K562 (cell line): ENCODE results near the gene TBXAS1. TPM values are rescaled to one million over a fixed set of nuclear protein-coding genes. Genes with fewer than 3 reads are reported as not detected.

Experiments used
- ATAC-seq: fragments of 200-7000 bp; cut with Tn5 transposase; 3 replicates; pipeline ENCODE4 v1.9.1; 2020; ENCODE audit warnings: moderate library complexity
- BruUV-seq: library from RNA; stranded (reverse); fragments of 400-500 nt; replicated peaks from 2 replicates; lab custom pipeline; 2021; lab: Mats Ljungman, UMichigan
- CTCF ChIA-PET: fragments of 300-600 bp; formaldehyde crosslinking; extraction: SDS; loops from one replicate; lab custom pipeline; 2021; ENCODE audit warnings: low intra/inter-chr PET ratio; lab: Yijun Ruan, JAX
- POLR2A ChIA-PET: fragments of 300-600, 350-650 bp; sonication (Branson Sonifier 250); formaldehyde crosslinking; extraction: SDS; loops from one replicate; lab custom pipeline; 2021; ENCODE audit warnings: antibody characterized with exemption, inconsistent platforms; lab: Yijun Ruan, JAX
- DNase-seq, 4 experiments: peaks; one replicate each; pipeline versions ENCODE4 v3.0.0 to v3.0.0-alpha.2; 2011 to 2018; ENCODE audit warnings: low spot score in 3 of 4, mixed read lengths in 3 of 4; ENCODE audit errors: extremely low read depth in 1 of 4
- FAIRE-seq: peaks from 2 replicates; lab custom pipeline; 2011; peaks lifted over from hg19 to GRCh38; lab: Jason Lieb, UNC
- H2AFZ ChIP-seq: 2 replicates; pipeline ENCODE4 v1.6.0; 2011; ENCODE audit warnings: low read depth, low read length, control low read depth, inconsistent platforms
- H3K27ac ChIP-seq: fragments of 200-600 bp; 3 replicates; pipeline ENCODE4 v1.8.0; 2011; ENCODE audit warnings: low read depth, mild to moderate bottlenecking, control low read depth, inconsistent platforms, low read length, moderate library complexity, mixed read lengths; ENCODE audit errors: extremely low read depth
- H3K27me3 ChIP-seq, 2 experiments: fragments of 300-600 bp in 1 of 2; 2 replicates in 1 of 2; 3 replicates in 1 of 2; pipeline versions ENCODE4 v1.6.0 to v1.8.0; 2011; ENCODE audit warnings: inconsistent platforms in 2 of 2, low read length in 2 of 2, mild to moderate bottlenecking in 1 of 2, mixed read lengths in 1 of 2, moderate library complexity in 1 of 2; ENCODE audit not compliant: control insufficient read depth in 2 of 2, insufficient read depth in 2 of 2
- H3K36me3 ChIP-seq: fragments of 300-600 bp; 3 replicates; pipeline ENCODE4 v1.8.0; 2011; ENCODE audit warnings: mild to moderate bottlenecking, low read length, inconsistent platforms; ENCODE audit not compliant: control insufficient read depth, insufficient read depth
- H3K4me1 ChIP-seq, 2 experiments: fragments of 200-600 bp in 1 of 2; replicated peaks in 1 of 2; 2 replicates in 1 of 2; 3 replicates in 1 of 2; pipeline versions ENCODE4 v1.5.1 to v1.8.0; 2011; ENCODE audit warnings: inconsistent platforms in 2 of 2, low read length in 2 of 2, mild to moderate bottlenecking in 1 of 2, mixed read lengths in 1 of 2, moderate library complexity in 1 of 2; ENCODE audit not compliant: control insufficient read depth in 2 of 2, insufficient read depth in 2 of 2
- H3K4me2 ChIP-seq: 2 replicates; pipeline ENCODE4 v1.6.1; 2011; ENCODE audit warnings: low read length, control low read depth, inconsistent platforms, mixed read lengths; ENCODE audit not compliant: insufficient read depth
- H3K4me3 ChIP-seq: fragments of 200-600 bp; sonication (generic), shearing (Covaris generic); 2 replicates; pipeline ENCODE4 v1.5.1; 2016; ENCODE audit warnings: control low read depth, inconsistent platforms
- H3K79me2 ChIP-seq: fragments of 200-600 bp; 3 replicates; pipeline ENCODE4 v1.8.0; 2011; ENCODE audit warnings: low read length, inconsistent platforms; ENCODE audit not compliant: control insufficient read depth, insufficient read depth
- H3K9ac ChIP-seq, 2 experiments: 2 replicates each; pipeline versions ENCODE4 v1.6.0 to v1.6.1; 2011; ENCODE audit warnings: low read depth in 2 of 2, low read length in 2 of 2, control low read depth in 1 of 2, inconsistent platforms in 1 of 2, mild to moderate bottlenecking in 1 of 2, mixed read lengths in 1 of 2; ENCODE audit not compliant: insufficient read depth in 1 of 2
- H3K9me1 ChIP-seq: one replicate; pipeline ENCODE4 v1.6.0; 2011; ENCODE audit warnings: inconsistent platforms, mild to moderate bottlenecking, low read length, moderate library complexity; ENCODE audit not compliant: control insufficient read depth, insufficient read depth
- H3K9me3 ChIP-seq: replicated peaks from 2 replicates; pipeline ENCODE4 v1.5.1; 2011; ENCODE audit warnings: low read depth, low read length, inconsistent platforms; ENCODE audit not compliant: control insufficient read depth, insufficient read depth
- H4K20me1 ChIP-seq: replicated peaks from 2 replicates; pipeline ENCODE4 v1.6.1; 2011; ENCODE audit warnings: low read length, inconsistent platforms, mixed read lengths; ENCODE audit not compliant: control insufficient read depth, insufficient read depth
- ATF1 ChIP-seq, 2 experiments: fragments of 450-650 bp in 1 of 2; IDR thresholded peaks; 2 replicates each; pipeline ENCODE4 v1.6.1; 2016; ENCODE audit warnings: missing compliant biosample characterization in 1 of 2, missing genetic modification characterization in 1 of 2
- CC2D1A ChIP-seq: fragments of 450-650 bp; IDR thresholded peaks from 2 replicates; pipeline ENCODE4 v1.6.1; 2017; ENCODE audit warnings: mild to moderate bottlenecking
- KAT2B ChIP-seq: IDR thresholded peaks from one replicate; pipeline ENCODE4 v1.6.1; 2012; ENCODE audit warnings: low read depth, mild to moderate bottlenecking, control low read depth, inconsistent platforms, low read length, moderate library complexity
- NR2C1 ChIP-seq, 2 experiments: fragments of 450-650 bp; IDR thresholded peaks; 2 replicates each; pipeline ENCODE4 v1.6.1; 2017; ENCODE audit warnings: mild to moderate bottlenecking in 2 of 2, antibody characterized with exemption in 1 of 2, inconsistent platforms in 1 of 2, missing compliant biosample characterization in 1 of 2, missing genetic modification characterization in 1 of 2
- RFX5 ChIP-seq: IDR thresholded peaks from 2 replicates; pipeline ENCODE4 v1.6.1; 2011; ENCODE audit warnings: low read depth, mild to moderate bottlenecking, improper control_type of control experiment, low read length
- ZNF316 ChIP-seq: fragments of 450-650 bp; IDR thresholded peaks from 2 replicates; pipeline ENCODE4 v1.6.1; 2016
- ZNF766 ChIP-seq: fragments of 200-800 bp; sonication (Bioruptor generic); conservative IDR thresholded peaks from 2 replicates; pipeline ENCODE4 v1.6.1; 2016; ENCODE audit warnings: missing genetic modification characterization, missing compliant biosample characterization
- ZSCAN32 ChIP-seq: fragments of 450-650 bp; formaldehyde crosslinking; IDR thresholded peaks from 2 replicates; pipeline ENCODE4 v1.4.0; 2020; ENCODE audit warnings: mild to moderate bottlenecking, moderate library complexity
- WGBS: fragments of 100-300 bp; shearing (Covaris generic); methylation state at CpG from one replicate; pipeline ENCODE4 v1.1.6; 2016; ENCODE audit warnings: low coverage, mixed read lengths; ENCODE audit not compliant: insufficient coverage; ENCODE audit errors: missing lambda C conversion rate; 5-methylcytosine and 5-hydroxymethylcytosine counted together
- in situ Hi-C: fragments of 300-500 bp; cut with MboI; formaldehyde crosslinking; loops from 4 replicates; pipeline ENCODE4 v1.15.0; 2018; ENCODE audit warnings: inconsistent platforms, mixed read lengths
- intact Hi-C: fragments of 100-400 bp; cut with micrococcal nuclease; formaldehyde crosslinking; loops from 2 replicates; pipeline ENCODE4 v1.14.2; 2022
- polyA plus RNA-seq, 8 experiments: library from polyadenylated mRNA; depleted of rRNA in 4 of 8; stranded (reverse) in 5 of 8; unstranded in 3 of 8; fragments of >200 nt; fragmentation: Nextera tagmentation in 2 of 8; fragmentation: Illumina TruSeq in 1 of 8; extraction: Ambion mirVana in 2 of 8; extraction: Trizol in 1 of 8; gene quantifications; 2 replicates each; pipeline versions ENCODE4 v1.2.1 to v1.2.3, GENCODE V29; 2011 to 2014; ENCODE audit warnings: inconsistent platforms in 1 of 8, missing spikeins in 1 of 8
- total RNA-seq, 7 experiments: library from RNA; depleted of rRNA in 6 of 7; stranded (reverse); fragments of >200 nt in 6 of 7; fragmentation: Illumina TruSeq in 2 of 7; extraction: Trizol in 2 of 7; gene quantifications; 2 replicates each; pipeline versions ENCODE4 v1.2.1 to v1.2.3, GENCODE V29; 2011 to 2021; ENCODE audit warnings: low replicate concordance in 1 of 7
- TF ChIP-seq, protein P1 (sequence below), 2 experiments: fragments of 450-650 bp; formaldehyde crosslinking in 1 of 2; IDR thresholded peaks; 2 replicates each; pipeline versions ENCODE4 v1.4.0 to v1.6.1; 2014 to 2020; ENCODE audit warnings: mild to moderate bottlenecking in 2 of 2, borderline replicate concordance in 1 of 2, low read depth in 1 of 2
- TF ChIP-seq, protein P2 (sequence below): fragments of 450-650 bp; conservative IDR thresholded peaks from 2 replicates; pipeline ENCODE4 v1.6.1; 2016; ENCODE audit warnings: missing genetic modification characterization, low read depth, mild to moderate bottlenecking, control low read depth, missing compliant biosample characterization

Gene TBXAS1
- total and polyA plus RNA-seq, 9 of the 15 experiments (the other 6 are each of a cell fraction or from before 2014, with no cell fraction given) = 1.1 to 8.3 (median 1.9) TPM

DNA sequence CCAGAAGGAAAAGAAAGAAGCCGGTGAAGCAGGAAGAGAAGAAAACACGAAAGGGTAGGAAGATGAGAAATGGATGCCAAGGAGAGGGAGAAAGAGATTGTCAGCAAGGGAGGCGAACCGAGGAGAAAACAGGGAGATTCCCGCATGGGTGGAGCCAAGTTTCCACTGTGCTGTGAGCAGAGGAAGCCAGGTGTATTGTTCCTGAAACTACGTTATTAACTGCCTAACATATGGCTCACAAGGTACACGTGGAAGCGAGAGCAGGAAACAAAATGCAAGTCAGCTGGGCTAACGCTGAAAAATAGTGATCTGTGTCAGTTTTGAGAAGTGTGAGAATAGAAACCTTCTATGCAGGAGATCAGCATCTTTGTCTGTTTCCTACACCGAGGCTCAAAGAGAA is 30.8 kb upstream of the TBXAS1 start:
- no peaks in the 10 kb centered on the region for H4K20me1 ChIP-seq
- peak overlapping the region; percentile 14; the same call in 1 of the 2 replicates for H3K4me2 ChIP-seq
- peaks cover 0 to 2% of the 10 kb centered on the region in 2 experiments; a peak in 1 of 5 replicates for H3K4me1 ChIP-seq
- in situ Hi-C loops (no loop called here), intact Hi-C loops (no loop called here)
- H3K79me2 ChIP-seq = no peaks in the 10 kb centered on the region
- BruUV-seq = no TSS peak
- no peaks in the 10 kb centered on the region for H3K9me3 ChIP-seq
- DNase-seq (no peak), FAIRE-seq (no peak), ATAC-seq (no peak)
- H3K27ac ChIP-seq = no peak overlapping the region
- no peaks in the 10 kb centered on the region for H3K36me3 ChIP-seq
- ChIA-PET CTCF (interaction anchor here (0.6 kb wide), 1 partner anchor 60 kb away, joined by 6 read pairs; no protein-coding TSS in a partner anchor), POLR2A (no interaction called here)
- H3K9ac ChIP-seq = no peak overlapping the region
- WGBS = 5% methylated on average over 10 of the region's 10 CpGs
- no peaks in the 10 kb centered on the region for H3K9me1 ChIP-seq
- H3K27me3 ChIP-seq = peaks cover 2 to 16% of the 10 kb centered on the region in 2 experiments; a peak in 3 of 5 replicates
- H3K4me3 ChIP-seq = no peak overlapping the region
- peak overlapping the region; percentile 20; the same call in 1 of the 2 replicates for H2AFZ ChIP-seq
- TF ChIP-seq RFX5 (no peak), ZSCAN32 (CRISPR knock-in tag) (no peak), NR2C1 (IDR thresholded peaks at IDR 0.05) (no peak), NR2C1 (tag; IDR thresholded peaks at IDR 0.05) (no peak), ATF1 (CRISPR knock-in tag; IDR thresholded peaks at IDR 0.05) (no peak), ATF1 (tag; IDR thresholded peaks at IDR 0.05) (no peak), CC2D1A (peak; percentile 60; the same call in 1 of the 2 replicates), ZNF316 (no peak), KAT2B (no peak), ZNF766 (CRISPR knock-in tag) (no peak)
- TF ChIP-seq, protein P1, sequence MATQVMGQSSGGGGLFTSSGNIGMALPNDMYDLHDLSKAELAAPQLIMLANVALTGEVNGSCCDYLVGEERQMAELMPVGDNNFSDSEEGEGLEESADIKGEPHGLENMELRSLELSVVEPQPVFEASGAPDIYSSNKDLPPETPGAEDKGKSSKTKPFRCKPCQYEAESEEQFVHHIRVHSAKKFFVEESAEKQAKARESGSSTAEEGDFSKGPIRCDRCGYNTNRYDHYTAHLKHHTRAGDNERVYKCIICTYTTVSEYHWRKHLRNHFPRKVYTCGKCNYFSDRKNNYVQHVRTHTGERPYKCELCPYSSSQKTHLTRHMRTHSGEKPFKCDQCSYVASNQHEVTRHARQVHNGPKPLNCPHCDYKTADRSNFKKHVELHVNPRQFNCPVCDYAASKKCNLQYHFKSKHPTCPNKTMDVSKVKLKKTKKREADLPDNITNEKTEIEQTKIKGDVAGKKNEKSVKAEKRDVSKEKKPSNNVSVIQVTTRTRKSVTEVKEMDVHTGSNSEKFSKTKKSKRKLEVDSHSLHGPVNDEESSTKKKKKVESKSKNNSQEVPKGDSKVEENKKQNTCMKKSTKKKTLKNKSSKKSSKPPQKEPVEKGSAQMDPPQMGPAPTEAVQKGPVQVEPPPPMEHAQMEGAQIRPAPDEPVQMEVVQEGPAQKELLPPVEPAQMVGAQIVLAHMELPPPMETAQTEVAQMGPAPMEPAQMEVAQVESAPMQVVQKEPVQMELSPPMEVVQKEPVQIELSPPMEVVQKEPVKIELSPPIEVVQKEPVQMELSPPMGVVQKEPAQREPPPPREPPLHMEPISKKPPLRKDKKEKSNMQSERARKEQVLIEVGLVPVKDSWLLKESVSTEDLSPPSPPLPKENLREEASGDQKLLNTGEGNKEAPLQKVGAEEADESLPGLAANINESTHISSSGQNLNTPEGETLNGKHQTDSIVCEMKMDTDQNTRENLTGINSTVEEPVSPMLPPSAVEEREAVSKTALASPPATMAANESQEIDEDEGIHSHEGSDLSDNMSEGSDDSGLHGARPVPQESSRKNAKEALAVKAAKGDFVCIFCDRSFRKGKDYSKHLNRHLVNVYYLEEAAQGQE (IDR thresholded peaks at IDR 0.05; ENCODE audit: borderline replicate concordance) = no peak
- TF ChIP-seq, protein P1 (CRISPR knock-in tag; IDR thresholded peaks at IDR 0.05; ENCODE audit: low read depth) = no peak
- TF ChIP-seq, protein P2, sequence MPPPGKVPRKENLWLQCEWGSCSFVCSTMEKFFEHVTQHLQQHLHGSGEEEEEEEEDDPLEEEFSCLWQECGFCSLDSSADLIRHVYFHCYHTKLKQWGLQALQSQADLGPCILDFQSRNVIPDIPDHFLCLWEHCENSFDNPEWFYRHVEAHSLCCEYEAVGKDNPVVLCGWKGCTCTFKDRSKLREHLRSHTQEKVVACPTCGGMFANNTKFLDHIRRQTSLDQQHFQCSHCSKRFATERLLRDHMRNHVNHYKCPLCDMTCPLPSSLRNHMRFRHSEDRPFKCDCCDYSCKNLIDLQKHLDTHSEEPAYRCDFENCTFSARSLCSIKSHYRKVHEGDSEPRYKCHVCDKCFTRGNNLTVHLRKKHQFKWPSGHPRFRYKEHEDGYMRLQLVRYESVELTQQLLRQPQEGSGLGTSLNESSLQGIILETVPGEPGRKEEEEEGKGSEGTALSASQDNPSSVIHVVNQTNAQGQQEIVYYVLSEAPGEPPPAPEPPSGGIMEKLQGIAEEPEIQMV (tag) = peak; percentile 80; the same call in 1 of the 2 replicates
